SK-N-MC (cell line): ENCODE data around the gene CTTN.

Source experiments
- EZH2 ChIP-seq: fragments of 200-600 bp; sonication (generic); IDR thresholded peaks from one replicate; pipeline ENCODE4 v1.6.1; 2017; ENCODE audit warnings: antibody characterized with exemption
- POLR2AphosphoS5 ChIP-seq: IDR thresholded peaks from 2 replicates; pipeline ENCODE4 v1.6.1; 2012; ENCODE audit warnings: mild to moderate bottlenecking, low read depth, low read length, borderline replicate concordance

GRCh38 chr11:70397983-70398833 lies at the start of gene CTTN:
- TF ChIP-seq EZH2 (no peak), POLR2AphosphoS5 (peak; percentile 90)
